ENCODE results near the gene ANXA6. TPM values are rescaled to one million over a fixed set of nuclear protein-coding genes. Genes with fewer than 3 reads are reported as not detected.

The ANXA6 gene
- total RNA-seq, 1 donor from 2014 or later: 320 TPM

- no peak for TF ChIP-seq EZH2 (IDR thresholded peaks at IDR 0.05; ENCODE audit: insufficient read depth, low read length)
- TF ChIP-seq CTCF (IDR thresholded peaks at IDR 0.05; ENCODE audit: insufficient read depth, low read depth, low read length): no peak
- Histone ChIP-seq H3K4me2 (ENCODE audit: low read length) (no peak overlapping the region), H3K36me3 (ENCODE audit: insufficient read depth, low read length) (peaks cover 77% of the 10 kb centered on the region), H4K20me1 (ENCODE audit: insufficient read depth, low read length) (peaks cover 91% of the 10 kb centered on the region), H3K27ac (ENCODE audit: low read depth, low read length) (no peak overlapping the region), H3K9ac (ENCODE audit: low read length) (no peak overlapping the region), H3K9me3 (ENCODE audit: insufficient read depth, low read depth, low read length) (no peaks in the 10 kb centered on the region), H3K27me3 (ENCODE audit: insufficient read depth, low read length) (no peaks in the 10 kb centered on the region), H3K4me1 (ENCODE audit: insufficient read depth, low read length) (peaks cover 9% of the 10 kb centered on the region), H2AFZ (ENCODE audit: low read depth, low read length) (no peak overlapping the region), H3K4me3 (ENCODE audit: insufficient read depth, low read depth, low read length) (no peak overlapping the region), H3K79me2 (ENCODE audit: insufficient read depth, low read length) (peaks cover 7% of the 10 kb centered on the region)
- Mint-ChIP-seq H3K4me3 (ENCODE audit: unreplicated experiment) (no peak overlapping the region), H3K4me1 (ENCODE audit: low read depth, unreplicated experiment) (peaks cover 11% of the 10 kb centered on the region), H3K9me3 (ENCODE audit: unreplicated experiment) (no peaks in the 10 kb centered on the region), H3K27me3 (ENCODE audit: low read depth, unreplicated experiment) (no peaks in the 10 kb centered on the region), H3K36me3 (ENCODE audit: low read depth, unreplicated experiment) (peaks cover 44% of the 10 kb centered on the region), H3K27ac (ENCODE audit: unreplicated experiment) (no peak overlapping the region)
- FAIRE-seq (no peak), DNase-seq (ENCODE audit: low read depth) (no peak)
Measured at GRCh38 chr5:151125421-151125820, 32.2 kb downstream of the ANXA6 start.

GRCh38 chr5:151123897-151124751, 33.5 kb downstream of the ANXA6 start:
- peaks cover 84% of the 10 kb centered on the region for H4K20me1 ChIP-seq (ENCODE audit: insufficient read depth, low read length)
- no peak overlapping the region for H3K4me3 Mint-ChIP-seq (ENCODE audit: unreplicated experiment)

More at GRCh38 chr5:151123897-151124751, 33.5 kb downstream of the ANXA6 start:
- no peak for FAIRE-seq
- no peak overlapping the region for H3K4me3 ChIP-seq (ENCODE audit: insufficient read depth, low read depth, low read length)
- peak overlapping the region; percentile 21 for H3K27ac ChIP-seq (ENCODE audit: low read depth, low read length)
- no peak overlapping the region for H3K4me2 ChIP-seq (ENCODE audit: low read length)
- peaks cover 70% of the 10 kb centered on the region for H3K36me3 ChIP-seq (ENCODE audit: insufficient read depth, low read length)
- H3K79me2 ChIP-seq (ENCODE audit: insufficient read depth, low read length): peaks cover 7% of the 10 kb centered on the region
- peaks cover 51% of the 10 kb centered on the region for H3K36me3 Mint-ChIP-seq (ENCODE audit: low read depth, unreplicated experiment)
- no peak overlapping the region for H2AFZ ChIP-seq (ENCODE audit: low read depth, low read length)
- TF ChIP-seq CTCF (IDR thresholded peaks at IDR 0.05; ENCODE audit: insufficient read depth, low read depth, low read length): no peak
- no peak for TF ChIP-seq EZH2 (IDR thresholded peaks at IDR 0.05; ENCODE audit: insufficient read depth, low read length)
- H3K27me3 Mint-ChIP-seq (ENCODE audit: low read depth, unreplicated experiment): no peaks in the 10 kb centered on the region
- peak overlapping the region; percentile 12 for H3K9ac ChIP-seq (ENCODE audit: low read length)
- H3K27me3 ChIP-seq (ENCODE audit: insufficient read depth, low read length): no peaks in the 10 kb centered on the region
- H3K4me1 ChIP-seq (ENCODE audit: insufficient read depth, low read length): peaks cover 9% of the 10 kb centered on the region
- H3K9me3 ChIP-seq (ENCODE audit: insufficient read depth, low read depth, low read length): no peaks in the 10 kb centered on the region
- DNase-seq (ENCODE audit: low read depth): peak; percentile 14
- H3K27ac Mint-ChIP-seq (ENCODE audit: unreplicated experiment): peak overlapping the region; percentile 41
- no peaks in the 10 kb centered on the region for H3K9me3 Mint-ChIP-seq (ENCODE audit: unreplicated experiment)
- H3K4me1 Mint-ChIP-seq (ENCODE audit: low read depth, unreplicated experiment): peaks cover 11% of the 10 kb centered on the region
